ENCODE data around the gene SHISAL2A. TPM values are rescaled to one million over a fixed set of nuclear protein-coding genes. Genes with fewer than 3 reads are reported as not detected.

The SHISAL2A gene
- total and polyA plus RNA-seq, 2 donors (not counting 1 experiment from before 2014, with no cell fraction given), result not detected

GRCh38 chr1:52693843-52694242 lies 60.9 kb downstream of the SHISAL2A start:
- Histone ChIP-seq H3K4me1 (ENCODE audit: control insufficient read depth, extremely low read depth, insufficient read depth, low read length) (peaks cover 5% of the 10 kb centered on the region), H2AFZ (ENCODE audit: low read length) (no peak overlapping the region), H3K4me2 (ENCODE audit: extremely low read depth, insufficient read depth, low read length) (no peak overlapping the region), H3K79me2 (ENCODE audit: control insufficient read depth, insufficient read depth, low read length) (peaks cover 32% of the 10 kb centered on the region), H3K27me3 (ENCODE audit: control insufficient read depth, insufficient read depth, low read length) (no peaks in the 10 kb centered on the region), H3K27ac (ENCODE audit: insufficient read depth, low read length) (no peak overlapping the region), H3K36me3 (ENCODE audit: control insufficient read depth, insufficient read depth, low read length) (peaks cover 6% of the 10 kb centered on the region), H4K20me1 (ENCODE audit: control insufficient read depth, extremely low read depth, insufficient read depth, low read length) (no peaks in the 10 kb centered on the region), H3K9ac (ENCODE audit: insufficient read depth, low read length) (no peak overlapping the region), H3K4me3 (replicated peaks in 1 of 4; ENCODE audit: control extremely low read depth in 1 of 4, insufficient read depth in 1 of 4, low read depth in 3 of 4, low read length in 4 of 4) (no peak overlapping the region), H3K9me3 (ENCODE audit: control insufficient read depth, insufficient read depth, low read depth, low read length) (no peaks in the 10 kb centered on the region)
- no peak for TF ChIP-seq CTCF (conservative IDR thresholded peaks at IDR 0.05 in 1 of 2, IDR thresholded peaks at IDR 0.05 in 1 of 2; ENCODE audit: low read depth in 1 of 2, low read length in 2 of 2)
- no peak for TF ChIP-seq EZH2 (IDR thresholded peaks at IDR 0.05; ENCODE audit: low read length, missing control alignments)
- no peak for DNase-seq (ENCODE audit: low read depth in 2 of 2)

GRCh38 chr1:52695627-52696026 lies 62.7 kb downstream of the SHISAL2A start:
- Histone ChIP-seq H3K79me2 (ENCODE audit: control insufficient read depth, insufficient read depth, low read length) (peaks cover 32% of the 10 kb centered on the region), H2AFZ (ENCODE audit: low read length) (no peak overlapping the region)

More at GRCh38 chr1:52695627-52696026, 62.7 kb downstream of the SHISAL2A start:
- Histone ChIP-seq H3K4me1 (ENCODE audit: control insufficient read depth, extremely low read depth, insufficient read depth, low read length) (peaks cover 5% of the 10 kb centered on the region), H3K9me3 (ENCODE audit: control insufficient read depth, insufficient read depth, low read depth, low read length) (no peaks in the 10 kb centered on the region), H3K4me3 (replicated peaks in 1 of 4; ENCODE audit: control extremely low read depth in 1 of 4, insufficient read depth in 1 of 4, low read depth in 3 of 4, low read length in 4 of 4) (no peak overlapping the region), H3K4me2 (ENCODE audit: extremely low read depth, insufficient read depth, low read length) (no peak overlapping the region), H3K9ac (ENCODE audit: insufficient read depth, low read length) (no peak overlapping the region), H3K36me3 (ENCODE audit: control insufficient read depth, insufficient read depth, low read length) (peaks cover 6% of the 10 kb centered on the region), H4K20me1 (ENCODE audit: control insufficient read depth, extremely low read depth, insufficient read depth, low read length) (no peaks in the 10 kb centered on the region), H3K27ac (ENCODE audit: insufficient read depth, low read length) (no peak overlapping the region), H3K27me3 (ENCODE audit: control insufficient read depth, insufficient read depth, low read length) (no peaks in the 10 kb centered on the region)
- TF ChIP-seq CTCF (conservative IDR thresholded peaks at IDR 0.05 in 1 of 2, IDR thresholded peaks at IDR 0.05 in 1 of 2; ENCODE audit: low read depth in 1 of 2, low read length in 2 of 2) (no peak), EZH2 (IDR thresholded peaks at IDR 0.05; ENCODE audit: low read length, missing control alignments) (no peak)
- no peak for DNase-seq (ENCODE audit: low read depth in 2 of 2)

All from fibroblast of lung (primary cell).